ENCODE data around the gene MNAT1. TPM values are rescaled to one million over a fixed set of nuclear protein-coding genes. Genes with fewer than 3 reads are reported as not detected.

The MNAT1 gene
- polyA plus RNA-seq, 3 donors, result 4.1 to 5.8 (median 4.5) TPM

GRCh38 chr14:60963761-60964160 lies 229.2 kb downstream of the MNAT1 start:
- Mint-ChIP-seq H3K27me3 (ENCODE audit: low read depth in 3 of 3) (peaks cover 0 to 2% (median 2%) of the 10 kb centered on the region in 3 donors), H3K27ac (no peak overlapping the region), H3K4me3 (no peak overlapping the region), H3K36me3 (peaks cover 2 to 10% of the 10 kb centered on the region in 2 donors), H3K4me1 (no peaks in the 10 kb centered on the region), H3K9me3 (peaks cover 7 to 17% (median 11%) of the 10 kb centered on the region in 7 donors)
- Histone ChIP-seq H3K27me3 (ENCODE audit: control insufficient read depth in 2 of 2, insufficient read depth in 2 of 2, low read length in 2 of 2) (no peaks in the 10 kb centered on the region), H3K36me3 (replicated peaks in 1 of 2; ENCODE audit: control insufficient read depth in 1 of 2, insufficient read depth in 2 of 2, low read length in 2 of 2) (no peaks in the 10 kb centered on the region), H3K27ac (ENCODE audit: low read depth in 1 of 2, low read length in 2 of 2) (no peak overlapping the region), H2AFZ (ENCODE audit: insufficient read depth, low read depth, low read length, poor library complexity, severe bottlenecking) (no peak overlapping the region), H3K4me2 (replicated peaks; ENCODE audit: extremely low read depth, low read length, poor library complexity, severe bottlenecking) (no peak overlapping the region), H3K4me1 (ENCODE audit: control insufficient read depth in 1 of 2, insufficient read depth in 2 of 2, low read length in 2 of 2) (no peaks in the 10 kb centered on the region), H3K9me3 (replicated peaks in 1 of 2; ENCODE audit: control insufficient read depth in 1 of 2, insufficient read depth in 1 of 2, low read length in 2 of 2) (peaks cover 6 to 8% of the 10 kb centered on the region in 2 donors), H3K4me3 (replicated peaks in 1 of 3; ENCODE audit: low read depth in 2 of 3, low read length in 3 of 3) (no peak overlapping the region), H4K20me1 (ENCODE audit: insufficient read depth, low read length) (no peaks in the 10 kb centered on the region), H3K9ac (ENCODE audit: insufficient read depth, low read length, poor library complexity, severe bottlenecking) (no peak overlapping the region), H3K79me2 (ENCODE audit: insufficient read depth, low read length) (no peaks in the 10 kb centered on the region)
- intact Hi-C loops (cut with micrococcal nuclease), result no loop called here
- 67% methylated on average over 1 of the region's 2 CpGs for WGBS (ENCODE audit: insufficient coverage)
- no peak for DNase-seq
- no peak for TF ChIP-seq CTCF (IDR thresholded peaks at IDR 0.05)

GRCh38 chr14:60964904-60965303 lies 230.3 kb downstream of the MNAT1 start:
- Histone ChIP-seq H3K27me3 (ENCODE audit: control insufficient read depth in 2 of 2, insufficient read depth in 2 of 2, low read length in 2 of 2) (no peaks in the 10 kb centered on the region), H4K20me1 (ENCODE audit: insufficient read depth, low read length) (no peaks in the 10 kb centered on the region), H3K27ac (ENCODE audit: low read depth in 1 of 2, low read length in 2 of 2) (no peak overlapping the region), H3K36me3 (replicated peaks in 1 of 2; ENCODE audit: control insufficient read depth in 1 of 2, insufficient read depth in 2 of 2, low read length in 2 of 2) (no peaks in the 10 kb centered on the region), H3K4me1 (ENCODE audit: control insufficient read depth in 1 of 2, insufficient read depth in 2 of 2, low read length in 2 of 2) (peaks cover 0 to under 1% of the 10 kb centered on the region in 2 donors), H2AFZ (ENCODE audit: insufficient read depth, low read depth, low read length, poor library complexity, severe bottlenecking) (no peak overlapping the region), H3K79me2 (ENCODE audit: insufficient read depth, low read length) (no peaks in the 10 kb centered on the region), H3K9me3 (replicated peaks in 1 of 2; ENCODE audit: control insufficient read depth in 1 of 2, insufficient read depth in 1 of 2, low read length in 2 of 2) (no peaks in the 10 kb centered on the region), H3K4me3 (replicated peaks in 1 of 3; ENCODE audit: low read depth in 2 of 3, low read length in 3 of 3) (no peak overlapping the region), H3K9ac (ENCODE audit: insufficient read depth, low read length, poor library complexity, severe bottlenecking) (no peak overlapping the region), H3K4me2 (replicated peaks; ENCODE audit: extremely low read depth, low read length, poor library complexity, severe bottlenecking) (no peak overlapping the region)
- no peak for DNase-seq
- Mint-ChIP-seq H3K27me3 (ENCODE audit: low read depth in 3 of 3) (peaks cover 0 to 2% (median 2%) of the 10 kb centered on the region in 3 donors), H3K4me1 (no peaks in the 10 kb centered on the region), H3K27ac (no peak overlapping the region), H3K36me3 (peaks cover 0 to 5% of the 10 kb centered on the region in 2 donors), H3K4me3 (no peak overlapping the region), H3K9me3 (peaks cover 0 to 10% (median 3%) of the 10 kb centered on the region in 7 donors)
- intact Hi-C loops (cut with micrococcal nuclease), result no loop called here
- WGBS (ENCODE audit: insufficient coverage), result no CpG with 5 or more reads among the region's 2 CpGs
- no peak for TF ChIP-seq CTCF (IDR thresholded peaks at IDR 0.05)

All from CD14-positive monocyte (primary cell).